Sigmoid colon (tissue), 4 donors: Measurements from ENCODE around the gene CASP1.
"Not testable (repeated sequence)": the region's sequence is repeated elsewhere in the genome, so short reads cannot be mapped to it uniquely, and the experiment has no call there.

Experiments
- CTCF ChIP-seq, 4 experiments: fragments of 450-650 bp in 3 of 4; fragments of 200-600 bp in 1 of 4; IDR thresholded peaks; one replicate each; pipeline ENCODE4 v1.5.1; 2016 to 2019; ENCODE audit warnings: antibody characterized with exemption in 4 of 4, mild to moderate bottlenecking in 3 of 4, moderate library complexity in 2 of 4
- EP300 ChIP-seq, 4 donors: sonication (generic); formaldehyde crosslinking; IDR thresholded peaks; one replicate each; pipeline ENCODE4 v1.6.1; 2017; ENCODE audit warnings: antibody characterized with exemption in 4 of 4
- POLR2A ChIP-seq, 2 donors: fragments of 450-650 bp; IDR thresholded peaks; one replicate each; pipeline ENCODE4 v1.6.1; 2016; ENCODE audit warnings: antibody characterized with exemption in 2 of 2, mild to moderate bottlenecking in 2 of 2, moderate library complexity in 2 of 2

- TF ChIP-seq CTCF, POLR2A, EP300 (IDR thresholded peaks at IDR 0.05): not testable (repeated sequence)
Measured at GRCh38 chr11:105072080-105072479, 37.1 kb upstream of the CASP1 start.
